HFFc6 (cell line): ENCODE results near the gene TNFRSF6B. TPM values are rescaled to one million over a fixed set of nuclear protein-coding genes. Genes with fewer than 3 reads are reported as not detected.

Source experiments
- DNase-seq: peaks from one replicate; pipeline ENCODE4 v3.0.0-alpha.2; 2018
- H3K27ac Mint-ChIP-seq: 2 replicates; pipeline ENCODE4 v1.8.0; 2020; ENCODE audit warnings: mild to moderate bottlenecking, mixed read lengths
- H3K27me3 Mint-ChIP-seq: 2 replicates; pipeline ENCODE4 v1.8.0; 2021; ENCODE audit warnings: mild to moderate bottlenecking, moderate library complexity, mixed read lengths; ENCODE audit not compliant: insufficient read depth
- H3K36me3 Mint-ChIP-seq: 2 replicates; pipeline ENCODE4 v1.8.0; 2021; ENCODE audit warnings: low read depth, mixed read lengths
- H3K4me1 Mint-ChIP-seq: 2 replicates; pipeline ENCODE4 v1.8.0; 2020; ENCODE audit warnings: low read depth, mixed read lengths
- H3K4me3 Mint-ChIP-seq: 2 replicates; pipeline ENCODE4 v1.8.0; 2020; ENCODE audit warnings: mild to moderate bottlenecking, moderate library complexity, mixed read lengths
- H3K9me3 Mint-ChIP-seq: 2 replicates; pipeline ENCODE4 v1.8.0; 2020; ENCODE audit warnings: mild to moderate bottlenecking, mixed read lengths
- CTCF ChIP-seq: fragments of 200-600 bp; sonication (generic); IDR thresholded peaks from 2 replicates; pipeline ENCODE4 v1.5.0; 2021; ENCODE audit warnings: antibody characterized with exemption, mild to moderate bottlenecking
- total RNA-seq, 6 experiments: library from RNA; stranded (reverse); fragmentation: NEBNext Ultra II Directional; extraction: Animal tissue kit (Norgen Biotek cat#: 25700); gene quantifications; 2 replicates in 1 of 6; 3 replicates in 5 of 6; pipeline ENCODE4 v1.2.3, GENCODE V29; 2021

The TNFRSF6B gene
- total RNA-seq, 6 experiments from 2014 or later, result 0.33 to 1.8 (median 1.1) TPM

- H3K27ac Mint-ChIP-seq, result no peak overlapping the region
- H3K9me3 Mint-ChIP-seq, result no peaks in the 10 kb centered on the region
- H3K36me3 Mint-ChIP-seq, result peaks cover 7% of the 10 kb centered on the region; the same call in 1 of the 2 replicates
- DNase-seq, result no peak
- peaks cover 16% of the 10 kb centered on the region for H3K4me1 Mint-ChIP-seq
- peaks cover 6% of the 10 kb centered on the region for H3K27me3 Mint-ChIP-seq
- H3K4me3 Mint-ChIP-seq, result no peak overlapping the region
- no peak for TF ChIP-seq CTCF
Observed at GRCh38 chr20:63660622-63661021, 35.8 kb upstream of the TNFRSF6B start.

- H3K9me3 Mint-ChIP-seq, result no peaks in the 10 kb centered on the region
- peaks cover 16% of the 10 kb centered on the region for H3K4me1 Mint-ChIP-seq
- no peak for DNase-seq
- H3K27me3 Mint-ChIP-seq, result peaks cover 6% of the 10 kb centered on the region
- no peak for TF ChIP-seq CTCF
- H3K4me3 Mint-ChIP-seq, result no peak overlapping the region
- H3K27ac Mint-ChIP-seq, result no peak overlapping the region
- peaks cover 11% of the 10 kb centered on the region; the same call in 1 of the 2 replicates for H3K36me3 Mint-ChIP-seq
Observed at GRCh38 chr20:63661108-63661507, 35.3 kb upstream of the TNFRSF6B start.

- no peak overlapping the region for H3K4me3 Mint-ChIP-seq
- peaks cover 6% of the 10 kb centered on the region for H3K27me3 Mint-ChIP-seq
- DNase-seq, result no peak
- peaks cover 16% of the 10 kb centered on the region for H3K4me1 Mint-ChIP-seq
- no peaks in the 10 kb centered on the region for H3K9me3 Mint-ChIP-seq
- peaks cover 13% of the 10 kb centered on the region; the same call in 1 of the 2 replicates for H3K36me3 Mint-ChIP-seq
- TF ChIP-seq CTCF, result no peak
- H3K27ac Mint-ChIP-seq, result no peak overlapping the region
Observed at GRCh38 chr20:63661959-63662812, 34.3 kb upstream of the TNFRSF6B start.

- Mint-ChIP-seq H3K27ac (no peak overlapping the region), H3K9me3 (no peaks in the 10 kb centered on the region), H3K27me3 (peaks cover 6% of the 10 kb centered on the region), H3K36me3 (peaks cover 13% of the 10 kb centered on the region; the same call in 1 of the 2 replicates), H3K4me1 (peaks cover 15% of the 10 kb centered on the region), H3K4me3 (no peak overlapping the region)
- no peak for DNase-seq
- TF ChIP-seq CTCF, result no peak
Observed at GRCh38 chr20:63662813-63663189, 33.7 kb upstream of the TNFRSF6B start.

- TF ChIP-seq CTCF, result no peak
- Mint-ChIP-seq H3K4me1 (peaks cover 12% of the 10 kb centered on the region), H3K27me3 (peaks cover 3% of the 10 kb centered on the region), H3K36me3 (peaks cover 18% of the 10 kb centered on the region), H3K27ac (no peak overlapping the region), H3K9me3 (no peaks in the 10 kb centered on the region), H3K4me3 (no peak overlapping the region)
- no peak for DNase-seq
Observed at GRCh38 chr20:63663332-63664066, 33.0 kb upstream of the TNFRSF6B start.
